ENCODE measurements around the gene MRPL38.
A peak's percentile ranks its signal among the peaks of the same experiment; 100 is the strongest.

Gene MRPL38

DNA sequence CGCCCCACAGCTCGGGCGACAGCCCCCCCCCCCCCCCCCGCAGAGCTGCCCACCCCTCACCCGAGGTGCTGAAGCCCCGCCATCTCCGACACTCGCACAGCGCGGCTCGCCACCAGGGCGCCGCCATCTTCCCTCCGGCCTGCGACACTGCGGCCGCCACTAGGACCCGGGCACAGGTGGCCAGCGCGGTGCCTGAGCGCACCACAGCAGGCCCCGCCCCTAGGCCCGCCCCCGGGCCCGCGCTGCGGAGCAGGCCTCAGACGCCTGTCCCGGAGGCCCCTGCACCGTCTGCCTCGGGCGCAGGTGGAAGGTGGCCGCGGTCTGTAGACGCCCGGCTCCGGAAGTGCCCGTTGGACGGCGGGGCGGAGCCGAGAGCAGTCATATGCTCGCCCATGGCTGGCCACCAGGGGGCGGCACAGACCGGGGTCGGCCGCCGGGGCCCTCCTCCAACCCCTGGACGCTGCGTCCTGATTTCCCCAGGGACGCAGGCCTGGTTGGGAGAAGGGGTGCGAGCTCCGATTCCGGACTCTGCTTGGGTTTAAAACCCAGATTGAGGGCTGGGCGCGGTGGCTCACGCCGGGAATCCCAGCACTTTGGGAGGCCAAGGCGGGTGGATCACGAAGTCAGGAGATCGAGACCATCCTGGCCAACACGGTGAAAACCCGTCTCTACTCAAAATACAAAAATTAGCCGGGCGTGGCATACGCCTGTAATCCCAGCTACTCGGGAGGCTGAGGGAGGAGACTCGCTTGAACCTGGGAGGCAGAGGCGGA lies at the start of gene MRPL38:
MRPL38 (minus strand) TSS at position 136 of the 773 bp plus-strand sequence; CDS start at position 127, 9 bp downstream.
- TF ChIP-seq, protein P1, sequence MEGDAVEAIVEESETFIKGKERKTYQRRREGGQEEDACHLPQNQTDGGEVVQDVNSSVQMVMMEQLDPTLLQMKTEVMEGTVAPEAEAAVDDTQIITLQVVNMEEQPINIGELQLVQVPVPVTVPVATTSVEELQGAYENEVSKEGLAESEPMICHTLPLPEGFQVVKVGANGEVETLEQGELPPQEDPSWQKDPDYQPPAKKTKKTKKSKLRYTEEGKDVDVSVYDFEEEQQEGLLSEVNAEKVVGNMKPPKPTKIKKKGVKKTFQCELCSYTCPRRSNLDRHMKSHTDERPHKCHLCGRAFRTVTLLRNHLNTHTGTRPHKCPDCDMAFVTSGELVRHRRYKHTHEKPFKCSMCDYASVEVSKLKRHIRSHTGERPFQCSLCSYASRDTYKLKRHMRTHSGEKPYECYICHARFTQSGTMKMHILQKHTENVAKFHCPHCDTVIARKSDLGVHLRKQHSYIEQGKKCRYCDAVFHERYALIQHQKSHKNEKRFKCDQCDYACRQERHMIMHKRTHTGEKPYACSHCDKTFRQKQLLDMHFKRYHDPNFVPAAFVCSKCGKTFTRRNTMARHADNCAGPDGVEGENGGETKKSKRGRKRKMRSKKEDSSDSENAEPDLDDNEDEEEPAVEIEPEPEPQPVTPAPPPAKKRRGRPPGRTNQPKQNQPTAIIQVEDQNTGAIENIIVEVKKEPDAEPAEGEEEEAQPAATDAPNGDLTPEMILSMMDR (IDR thresholded peaks at IDR 0.05; ENCODE audit: poor library complexity, severe bottlenecking), result peak; percentile 98
- H3K4me3 ChIP-seq (ENCODE audit: severe bottlenecking), result peak within 1 kb of the TSS; percentile 78
- H3K36me3 ChIP-seq (ENCODE audit: low read depth), result peaks cover 34% of the 10 kb centered on the region
- peak; percentile 96 for ATAC-seq (ENCODE audit: low read depth)
- DNase-seq (ENCODE audit: low spot score), result peak; percentile 97
- H3K4me1 ChIP-seq (ENCODE audit: insufficient read depth, poor library complexity, severe bottlenecking), result peaks cover 13% of the 10 kb centered on the region
- no peaks in the 10 kb centered on the region for H3K9me3 ChIP-seq (ENCODE audit: severe bottlenecking)
- no peaks in the 10 kb centered on the region for H3K27me3 ChIP-seq (ENCODE audit: insufficient read depth, poor library complexity, severe bottlenecking)
- H3K27ac ChIP-seq (ENCODE audit: poor library complexity, severe bottlenecking), result peak within 1 kb of the TSS; percentile 69

GRCh38 chr17:75950855-75951554 lies 46.3 kb upstream of the MRPL38 start:
- Histone ChIP-seq H3K36me3 (ENCODE audit: low read depth) (peaks cover 63% of the 10 kb centered on the region), H3K9me3 (ENCODE audit: severe bottlenecking) (no peaks in the 10 kb centered on the region), H3K27ac (ENCODE audit: poor library complexity, severe bottlenecking) (no peak overlapping the region), H3K4me1 (ENCODE audit: insufficient read depth, poor library complexity, severe bottlenecking) (no peaks in the 10 kb centered on the region), H3K4me3 (ENCODE audit: severe bottlenecking) (no peak overlapping the region), H3K27me3 (ENCODE audit: insufficient read depth, poor library complexity, severe bottlenecking) (no peaks in the 10 kb centered on the region)
- TF ChIP-seq, protein P1 (IDR thresholded peaks at IDR 0.05; ENCODE audit: poor library complexity, severe bottlenecking), result no peak
- no peak for DNase-seq (ENCODE audit: low spot score)
- no peak for ATAC-seq (ENCODE audit: low read depth)

- ATAC-seq (ENCODE audit: low read depth), result no peak
- H3K36me3 ChIP-seq (ENCODE audit: low read depth), result peaks cover 58% of the 10 kb centered on the region
- H3K27me3 ChIP-seq (ENCODE audit: insufficient read depth, poor library complexity, severe bottlenecking), result no peaks in the 10 kb centered on the region
- H3K27ac ChIP-seq (ENCODE audit: poor library complexity, severe bottlenecking), result no peak overlapping the region
- no peak for DNase-seq (ENCODE audit: low spot score)
- TF ChIP-seq, protein P1 (IDR thresholded peaks at IDR 0.05; ENCODE audit: poor library complexity, severe bottlenecking), result no peak
- H3K9me3 ChIP-seq (ENCODE audit: severe bottlenecking), result no peaks in the 10 kb centered on the region
- no peaks in the 10 kb centered on the region for H3K4me1 ChIP-seq (ENCODE audit: insufficient read depth, poor library complexity, severe bottlenecking)
- H3K4me3 ChIP-seq (ENCODE audit: severe bottlenecking), result no peak overlapping the region
These were observed 45.7 kb upstream of the MRPL38 start for GRCh38 chr17:75950421-75950820.

- no peaks in the 10 kb centered on the region for H3K9me3 ChIP-seq (ENCODE audit: severe bottlenecking)
- TF ChIP-seq, protein P1 (IDR thresholded peaks at IDR 0.05; ENCODE audit: poor library complexity, severe bottlenecking), result no peak
- H3K27ac ChIP-seq (ENCODE audit: poor library complexity, severe bottlenecking), result no peak overlapping the region
- no peak for ATAC-seq (ENCODE audit: low read depth)
- peaks cover 20% of the 10 kb centered on the region for H3K36me3 ChIP-seq (ENCODE audit: low read depth)
- H3K27me3 ChIP-seq (ENCODE audit: insufficient read depth, poor library complexity, severe bottlenecking), result no peaks in the 10 kb centered on the region
- DNase-seq (ENCODE audit: low spot score), result no peak
- no peaks in the 10 kb centered on the region for H3K4me1 ChIP-seq (ENCODE audit: insufficient read depth, poor library complexity, severe bottlenecking)
- H3K4me3 ChIP-seq (ENCODE audit: severe bottlenecking), result no peak overlapping the region
These were observed 40.5 kb upstream of the MRPL38 start for GRCh38 chr17:75945211-75945610.
